Esophagus mucosa (tissue), 1 donor: ENCODE measurements around the gene TMCC3. TPM values are rescaled to one million over a fixed set of nuclear protein-coding genes. Genes with fewer than 3 reads are reported as not detected.
"Not testable (repeated sequence)": the region's sequence is repeated elsewhere in the genome, so short reads cannot be mapped to it uniquely, and the experiment has no call there.

Experiments
- ATAC-seq: fragments of 200-7000 bp; cut with Tn5 transposase; one replicate; pipeline ENCODE4 v1.9.1; 2020
- total RNA-seq: library from RNA; stranded (reverse); gene quantifications from one replicate; pipeline ENCODE4 v1.2.4, GENCODE V29; 2023
- donor health status: DM: yes; HTN: yes; CAD: no.

TMCC3 gene
- total RNA-seq, 1 donor from 2014 or later: 7.3 TPM

DNA sequence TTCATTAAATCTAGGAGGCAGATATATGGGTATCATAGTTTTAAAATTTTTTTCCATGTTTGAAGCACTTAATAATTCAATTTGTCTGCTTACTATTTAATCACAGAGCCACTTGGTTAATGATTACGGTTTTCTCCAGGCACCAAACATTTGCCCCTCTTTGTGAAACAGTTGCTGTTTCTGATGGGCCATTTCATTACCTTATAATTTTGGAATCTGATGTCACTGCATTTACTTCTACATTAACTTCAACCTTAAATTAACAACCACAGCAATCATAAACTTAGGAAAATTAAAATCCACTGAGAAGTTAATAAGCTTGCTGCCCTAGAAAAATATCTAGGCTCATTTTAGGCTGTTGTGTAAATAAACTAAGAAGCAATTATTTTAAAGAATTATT, 17.0 kb downstream of the TMCC3 start:
- no peak for ATAC-seq

GRCh38 chr12:94631058-94631457, 19.3 kb downstream of the TMCC3 start:
- no peak for ATAC-seq

DNA sequence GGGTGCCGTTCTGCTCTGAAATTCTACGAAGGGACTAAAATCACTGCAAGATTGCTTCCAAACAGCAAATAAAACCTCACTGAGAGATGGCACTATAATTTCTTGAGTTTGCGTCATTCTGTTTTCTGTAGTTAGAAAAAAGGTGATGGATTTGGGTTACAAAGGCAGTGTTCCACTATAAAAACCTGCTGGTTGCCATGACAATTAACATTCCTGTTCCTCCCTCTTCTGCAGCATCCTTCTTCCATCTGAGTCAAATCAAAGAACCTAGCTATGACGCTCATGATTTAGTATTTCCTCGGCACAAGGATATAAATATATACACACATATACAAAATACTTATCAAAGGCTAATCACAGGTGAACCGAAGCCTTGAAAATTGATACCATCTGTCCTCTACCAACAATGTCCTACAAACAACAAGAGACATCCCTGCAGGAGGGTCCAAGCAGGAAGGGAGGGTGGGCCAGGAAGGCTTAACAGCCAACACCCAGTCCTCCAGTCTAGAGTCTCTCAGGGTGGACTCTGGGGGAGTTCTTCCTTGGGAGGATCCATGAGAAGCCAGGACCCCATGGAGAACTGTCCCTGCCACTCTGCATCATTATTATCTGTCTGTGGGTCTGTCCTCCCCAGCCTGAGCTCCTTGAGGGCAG, 21.4 kb downstream of the TMCC3 start:
- peak; percentile 36 for ATAC-seq

DNA sequence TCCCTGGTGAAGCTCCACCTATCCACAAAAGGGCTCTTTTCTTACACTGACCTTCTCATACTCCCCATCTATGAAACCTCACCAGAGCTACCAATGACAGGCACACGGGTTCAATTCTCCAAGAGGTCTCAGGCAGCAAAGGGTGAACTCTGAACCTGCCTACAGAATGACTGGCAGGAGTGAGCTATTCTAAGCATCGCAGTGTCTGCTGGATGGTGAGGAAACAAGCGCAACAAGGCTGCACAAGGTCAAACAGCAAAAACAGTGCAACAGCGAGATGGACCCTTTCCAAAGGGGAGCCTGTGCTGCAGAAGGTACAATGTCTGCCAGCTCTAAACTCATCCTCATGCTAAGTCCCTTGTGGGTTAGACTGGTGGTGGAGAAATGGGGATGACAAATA, 22.0 kb downstream of the TMCC3 start:
- ATAC-seq: no peak

GRCh38 chr12:94625531-94625930, 24.8 kb downstream of the TMCC3 start:
- ATAC-seq: no peak

- ATAC-seq: no peak
Observed at GRCh38 chr12:94623161-94623920, 27.0 kb downstream of the TMCC3 start.

GRCh38 chr12:94622475-94622874, 27.9 kb downstream of the TMCC3 start:
- no peak for ATAC-seq

- ATAC-seq: peak; percentile 95
Observed at GRCh38 chr12:94621662-94622359, 28.5 kb downstream of the TMCC3 start.

DNA sequence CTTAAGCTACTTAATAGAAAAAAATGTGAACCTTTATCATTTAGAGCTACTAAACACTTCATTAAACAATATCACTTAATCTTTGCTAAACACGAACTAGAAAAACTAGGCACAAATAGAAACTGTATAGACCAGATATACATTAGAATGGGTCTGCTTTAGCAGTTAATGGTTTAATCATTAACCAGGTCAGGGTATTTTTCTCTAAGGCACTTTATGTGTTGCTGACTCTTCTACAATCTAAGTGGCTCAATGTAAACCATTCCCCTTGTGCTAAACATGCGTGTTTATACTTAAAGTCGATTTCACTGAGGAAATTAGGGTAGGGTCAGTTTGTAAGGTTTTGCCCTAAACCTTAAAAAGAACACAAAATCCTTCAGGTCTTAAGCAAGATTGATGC, 29.7 kb downstream of the TMCC3 start:
- ATAC-seq: no peak

DNA sequence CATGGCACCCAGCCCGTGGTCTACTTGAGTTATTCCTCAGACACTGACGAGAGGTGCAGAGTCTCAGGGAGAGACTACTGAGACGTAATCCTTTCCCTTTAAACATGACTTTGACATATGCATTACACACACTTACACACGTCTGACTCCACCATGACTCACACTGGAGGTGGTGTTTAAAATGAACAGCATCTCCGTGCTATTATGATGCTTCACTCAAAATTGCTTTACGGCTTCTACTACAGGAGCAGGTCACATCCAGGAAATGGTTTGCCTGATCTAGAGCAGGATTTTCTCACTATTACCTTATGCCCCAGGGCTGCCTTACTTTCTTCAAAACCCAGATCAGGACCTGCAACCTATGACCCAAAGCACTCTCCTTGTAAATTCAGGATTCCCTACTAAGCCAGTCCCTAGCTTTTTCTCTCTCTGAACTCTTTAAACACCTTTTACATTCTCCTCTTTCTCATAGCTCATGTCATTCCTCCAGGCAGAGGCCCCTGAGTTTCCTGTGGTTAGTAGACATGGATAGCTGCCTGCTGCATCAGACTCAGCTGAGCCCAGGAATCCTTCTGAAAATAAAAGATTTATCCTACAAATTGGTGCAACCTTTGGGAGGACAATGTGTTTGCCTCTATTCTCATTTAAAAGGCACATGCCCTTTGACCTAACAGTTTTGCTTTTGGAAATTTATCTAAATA, 31.2 kb downstream of the TMCC3 start:
- peak; percentile 88 for ATAC-seq

- no peak for ATAC-seq
Observed at GRCh38 chr12:94617101-94617500, 33.3 kb downstream of the TMCC3 start.

- ATAC-seq: peak; percentile 54
Observed at GRCh38 chr12:94616203-94616729, 34.1 kb downstream of the TMCC3 start.

- peak; percentile 80 for ATAC-seq
Observed at GRCh38 chr12:94615260-94616181, 34.8 kb downstream of the TMCC3 start.

DNA sequence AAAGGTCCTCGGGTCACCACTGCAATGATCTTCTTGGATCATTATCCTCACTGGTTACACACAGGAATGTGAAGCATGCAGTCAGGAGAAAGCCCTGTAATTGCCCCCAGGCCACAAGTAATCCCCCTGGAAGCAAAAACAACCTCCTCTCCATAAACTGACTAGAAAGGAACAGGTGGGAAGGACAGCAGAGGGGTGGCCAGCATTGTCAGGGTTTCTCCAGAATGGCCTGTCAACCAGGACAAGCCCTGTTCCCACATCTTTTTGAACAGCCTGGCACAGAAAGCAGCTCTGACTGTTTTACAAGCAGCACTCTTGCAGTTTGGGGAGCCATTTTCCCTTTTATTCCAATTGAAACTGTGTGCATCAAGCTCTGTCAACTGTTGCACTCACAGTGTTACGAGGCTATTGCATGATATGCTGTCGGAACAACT, 36.1 kb downstream of the TMCC3 start:
- no peak for ATAC-seq

DNA sequence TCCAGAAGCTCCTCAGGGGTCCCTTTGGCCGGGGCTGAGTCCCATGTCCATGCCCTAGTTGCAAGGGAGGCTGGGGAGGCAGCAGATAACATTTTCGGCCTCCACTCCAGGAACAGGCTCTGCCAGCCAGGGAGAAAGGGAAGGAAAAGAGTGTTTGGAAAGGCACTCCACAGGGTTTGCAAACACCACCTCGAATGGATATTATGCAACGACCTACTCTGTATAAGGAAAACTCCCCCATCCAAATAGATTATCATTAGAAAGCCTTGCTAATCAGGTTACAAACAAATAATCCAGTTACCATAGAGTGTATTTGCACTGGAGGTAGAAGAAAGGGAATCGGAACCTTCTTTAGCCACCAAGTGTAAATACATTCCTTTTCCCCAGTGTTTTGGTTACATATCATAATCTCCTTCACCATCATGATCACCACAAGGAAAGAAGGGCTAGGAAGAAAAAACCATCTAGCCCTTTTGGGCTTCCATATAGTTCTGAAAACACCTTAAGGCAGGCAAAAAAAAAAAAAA, 40.4 kb downstream of the TMCC3 start:
- no peak for ATAC-seq

- ATAC-seq: not testable (repeated sequence)
Observed at GRCh38 chr12:94606810-94607209, 43.5 kb downstream of the TMCC3 start.

- ATAC-seq: no peak
Observed at GRCh38 chr12:94604366-94604698, 46.0 kb downstream of the TMCC3 start.

GRCh38 chr12:94603434-94604365, 46.7 kb downstream of the TMCC3 start:
- peak; percentile 50 for ATAC-seq

DNA sequence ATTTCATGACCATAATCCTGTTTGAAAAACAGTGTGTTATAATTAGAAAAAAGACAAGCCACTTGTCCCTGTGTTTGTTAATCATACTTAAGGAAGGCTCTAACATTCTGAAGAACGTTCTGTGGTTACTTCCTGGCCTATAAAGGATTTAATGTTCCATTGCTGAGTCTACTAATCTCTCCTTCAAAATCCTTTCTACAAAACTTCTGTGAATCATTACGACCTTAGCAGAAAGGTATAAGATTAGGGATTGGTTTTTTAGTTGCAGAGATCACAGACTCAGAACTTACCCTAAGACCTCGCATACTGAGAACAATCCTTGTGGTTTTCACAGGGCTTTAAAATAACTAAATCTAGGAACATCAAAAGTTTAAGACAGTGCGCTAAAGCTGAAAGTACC, 48.3 kb downstream of the TMCC3 start:
- ATAC-seq: peak; percentile 69

- ATAC-seq: peak; percentile 23
Observed at GRCh38 chr12:94601307-94601706, 49.0 kb downstream of the TMCC3 start.
